CD4-positive, alpha-beta T cell treated with Interleukin-4 for 4 hours (primary cell): Measurements from ENCODE around the gene HECTD4.
"Not testable (repeated sequence)": the region's sequence is repeated elsewhere in the genome, so short reads cannot be mapped to it uniquely, and the experiment has no call there.

Source experiments
- DNase-seq: peaks from one replicate; pipeline ENCODE4 v3.0.0-alpha.2; 2020

HECTD4 gene

DNA sequence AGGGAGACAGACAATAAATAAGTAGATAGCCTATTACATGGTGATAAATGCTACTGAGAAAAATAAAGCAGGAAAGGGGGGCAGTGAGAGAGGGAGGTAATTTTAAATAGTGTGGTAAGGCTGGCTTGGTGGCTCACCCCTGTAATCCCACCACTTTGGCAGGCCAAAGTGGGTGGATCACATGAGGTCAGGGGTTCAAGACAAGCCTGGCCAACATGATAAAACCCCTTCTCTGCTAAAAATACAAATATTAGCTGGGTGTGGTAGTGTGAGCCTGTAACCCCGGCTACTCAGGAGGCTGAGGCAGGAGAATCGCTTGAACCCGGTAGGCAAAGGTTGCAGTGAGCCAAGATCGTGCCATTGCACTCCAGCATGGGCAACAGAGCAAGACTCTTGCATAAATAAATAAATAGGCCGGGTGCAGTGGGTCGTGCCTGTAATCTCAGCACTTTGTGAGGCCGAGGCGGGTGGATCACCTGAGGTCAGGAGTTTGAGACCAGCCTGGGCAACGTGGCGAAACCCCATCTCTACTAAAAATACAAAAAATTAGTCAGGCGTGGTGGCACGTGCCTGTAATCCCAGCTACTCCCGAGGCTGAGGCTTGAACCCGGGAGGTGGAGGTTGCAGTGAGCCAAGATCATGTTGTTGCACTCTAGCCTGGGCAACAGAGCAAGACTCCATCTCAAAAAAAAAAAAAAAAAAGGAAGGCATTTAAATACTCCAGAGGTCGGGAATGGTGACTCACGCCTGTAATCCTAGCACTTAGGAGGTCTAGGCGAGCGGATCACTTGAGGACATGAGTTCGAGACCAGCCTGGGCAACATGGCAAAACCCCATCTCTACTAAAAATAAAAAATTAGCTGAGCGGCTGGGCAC is 271.2 kb downstream of the HECTD4 start:
- DNase-seq, result not testable (repeated sequence)
